Naive thymus-derived CD4-positive, alpha-beta T cell (primary cell): ENCODE measurements around the gene MTX1. TPM values are rescaled to one million over a fixed set of nuclear protein-coding genes. Genes with fewer than 3 reads are reported as not detected.
"Not testable (repeated sequence)": the region's sequence is repeated elsewhere in the genome, so short reads cannot be mapped to it uniquely, and the experiment has no call there.

Source experiments
- ATAC-seq: fragments of 150-1000 bp; cut with Tn5 transposase; 2 replicates; pipeline ENCODE4 v1.10.0; 2021; ENCODE audit warnings: mild to moderate bottlenecking, moderate library complexity
- CTCF ChIA-PET: fragments of 350-600 bp; sonication (Branson Sonifier 250); formaldehyde crosslinking; loops from one replicate; lab custom pipeline; 2021; ENCODE audit warnings: antibody characterized with exemption; lab: Charles Lee
- POLR2A ChIA-PET: fragments of 350-600 bp; sonication (Branson Sonifier 250); formaldehyde crosslinking; loops from one replicate; lab custom pipeline; 2021; ENCODE audit warnings: antibody characterized with exemption, inconsistent platforms; lab: Charles Lee
- DNase-seq, 9 donors: peaks; one replicate each; pipeline versions ENCODE4 v3.0.0 to v3.0.0-alpha.2; 2020 to 2022; ENCODE audit warnings: mixed read lengths in 1 of 9
- H3K27ac ChIP-seq: one replicate; pipeline ENCODE4 v1.7.0; 2013; ENCODE audit warnings: mild to moderate bottlenecking, low read depth, low read length, moderate library complexity
- H3K27me3 ChIP-seq, 2 donors: one replicate each; pipeline ENCODE4 v1.7.0; 2013; ENCODE audit warnings: low read length in 2 of 2, mild to moderate bottlenecking in 2 of 2, moderate library complexity in 2 of 2; ENCODE audit not compliant: control insufficient read depth in 2 of 2, insufficient read depth in 2 of 2
- H3K36me3 ChIP-seq, 3 experiments: 1 replicate in 2 of 3; 2 replicates in 1 of 3; pipeline ENCODE4 v1.7.0; 2013; ENCODE audit warnings: low read length in 3 of 3, mild to moderate bottlenecking in 3 of 3, moderate library complexity in 1 of 3; ENCODE audit not compliant: insufficient read depth in 3 of 3, control insufficient read depth in 2 of 3
- H3K4me1 ChIP-seq, 2 donors: one replicate each; pipeline ENCODE4 v1.7.0; 2013; ENCODE audit warnings: low read length in 2 of 2, mild to moderate bottlenecking in 2 of 2, moderate library complexity in 1 of 2; ENCODE audit not compliant: control insufficient read depth in 2 of 2, insufficient read depth in 2 of 2
- H3K4me3 ChIP-seq: 2 replicates; pipeline ENCODE4 v1.7.0; 2013; ENCODE audit warnings: mild to moderate bottlenecking, low read length
- H3K9me3 ChIP-seq, 3 experiments: 1 replicate in 2 of 3; 2 replicates in 1 of 3; pipeline ENCODE4 v1.7.0; 2013; ENCODE audit warnings: low read length in 3 of 3; ENCODE audit not compliant: control insufficient read depth in 2 of 3
- H3K27ac Mint-ChIP-seq, 9 donors: one replicate each; pipeline ENCODE4 v1.8.0; 2020 to 2022; ENCODE audit warnings: mixed read lengths in 9 of 9, mild to moderate bottlenecking in 8 of 9, moderate library complexity in 5 of 9, inconsistent platforms in 2 of 9
- H3K27me3 Mint-ChIP-seq, 5 donors: one replicate each; pipeline ENCODE4 v1.8.0; 2021 to 2022; ENCODE audit warnings: mixed read lengths in 5 of 5, mild to moderate bottlenecking in 1 of 5
- H3K36me3 Mint-ChIP-seq, 5 donors: one replicate each; pipeline ENCODE4 v1.8.0; 2020 to 2022; ENCODE audit warnings: mixed read lengths in 5 of 5, mild to moderate bottlenecking in 3 of 5, inconsistent platforms in 1 of 5
- H3K4me1 Mint-ChIP-seq, 7 donors: one replicate each; pipeline ENCODE4 v1.8.0; 2020 to 2022; ENCODE audit warnings: mixed read lengths in 7 of 7, mild to moderate bottlenecking in 3 of 7, inconsistent platforms in 1 of 7
- H3K4me3 Mint-ChIP-seq, 10 donors: one replicate each; pipeline ENCODE4 v1.8.0; 2020 to 2022; ENCODE audit warnings: mild to moderate bottlenecking in 10 of 10, mixed read lengths in 10 of 10, moderate library complexity in 6 of 10, inconsistent platforms in 2 of 10
- H3K9me3 Mint-ChIP-seq, 11 donors: one replicate each; pipeline ENCODE4 v1.8.0; 2020 to 2022; ENCODE audit warnings: mixed read lengths in 11 of 11, mild to moderate bottlenecking in 4 of 11, inconsistent platforms in 1 of 11, moderate library complexity in 1 of 11
- intact Hi-C, 2 donors: fragments of 100-400 bp; cut with micrococcal nuclease; formaldehyde crosslinking; loops; one replicate each; pipeline ENCODE4 v1.15.1; 2023
- polyA plus RNA-seq, 2 donors: library from polyadenylated mRNA; unstranded; fragments of 300-500 nt; fragmentation: Illumina TruSeq; gene quantifications; one replicate each; pipeline ENCODE4 v1.2.3, GENCODE V29; 2021
- total RNA-seq, 6 experiments: library from RNA in 5 of 6; stranded (reverse) in 5 of 6; gene quantifications; 1 replicate in 5 of 6; 2 replicates in 1 of 6; pipeline ENCODE4 v1.2.3 and lab custom pipeline; 2021 to 2026

The MTX1 gene
- total and polyA plus RNA-seq, 7 experiments from 2014 or later: 19.5 to 49.9 (median 28.9) TPM

DNA sequence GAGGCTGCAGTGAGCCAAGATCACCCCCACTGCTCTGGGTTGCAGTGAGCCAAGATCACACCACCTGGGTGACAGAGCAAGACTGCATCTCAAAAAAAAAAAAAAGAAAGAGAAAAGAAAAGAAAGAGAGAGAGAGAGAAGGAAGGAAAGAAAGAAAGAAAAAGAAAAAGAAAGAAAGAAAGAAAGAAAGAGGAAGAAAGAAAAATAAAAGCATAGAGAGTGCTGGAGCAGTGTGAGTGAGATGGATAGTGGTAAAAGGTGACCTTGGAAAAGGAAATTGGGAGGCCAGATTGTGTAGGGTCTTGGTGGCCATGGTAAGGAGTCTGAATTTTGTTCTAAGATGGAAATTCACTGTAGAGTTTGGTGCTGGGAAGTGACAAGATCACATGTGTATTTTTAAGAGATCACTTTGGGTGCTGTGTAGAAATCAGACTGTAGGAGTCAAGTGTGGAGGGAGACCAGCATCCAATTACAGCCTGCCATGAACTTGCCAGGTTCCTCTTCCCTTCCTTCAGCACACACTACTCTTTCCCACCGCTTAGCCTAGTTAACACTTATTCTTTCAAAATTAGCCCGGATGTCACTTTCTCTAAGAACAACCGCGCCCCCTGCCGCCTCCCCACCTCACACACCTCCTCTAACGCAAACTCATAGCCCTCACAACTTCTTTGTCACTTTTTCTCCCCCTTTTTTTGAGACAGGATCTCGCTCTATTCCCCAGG lies 17.9 kb downstream of the MTX1 start:
- intact Hi-C loops: loop anchor here (1.0 to 5.0 kb wide), 9 partner anchors 18 to 619 kb away; partner anchors contain the start of genes ADAR (in 1 of the 2), MTX1 (in 1 of the 2), PMVK (in 1 of the 2) and SLC50A1 (in 1 of the 2)
- ChIA-PET POLR2A (interaction anchor here (0.7 to 6.8 kb wide), 11 partner anchors 7 to 270 kb away, joined by 3 to 63 read pairs (median 6); partner anchors contain the start of genes KRTCAP2, MTX1, PBXIP1 and THBS3), CTCF (interaction anchor here (0.7 to 6.4 kb wide), 14 partner anchors 15 to 163 kb away, joined by 3 to 86 read pairs (median 4); partner anchors contain the start of genes CLK2, MTX1, THBS3 and TRIM46)
- H3K27ac Mint-ChIP-seq: peak overlapping the region; percentile 77 to 97 (median 88)
- peaks cover 14 to 26% (median 19%) of the 10 kb centered on the region in 7 donors for H3K4me1 Mint-ChIP-seq
- peaks cover 11 to 15% of the 10 kb centered on the region in 2 donors for H3K4me1 ChIP-seq
- no peaks in the 10 kb centered on the region for H3K27me3 ChIP-seq
- ATAC-seq (peak; percentile 60), DNase-seq (peak; percentile 64 to 87 (median 84))
- no peaks in the 10 kb centered on the region for H3K36me3 ChIP-seq
- H3K9me3 ChIP-seq: no peaks in the 10 kb centered on the region
- peak overlapping the region; percentile 75 for H3K4me3 ChIP-seq
- H3K4me3 Mint-ChIP-seq: peak overlapping the region; percentile 79 to 95 (median 88)
- no peaks in the 10 kb centered on the region for H3K9me3 Mint-ChIP-seq
- H3K27me3 Mint-ChIP-seq: peaks cover 0 to 2% (median 0%) of the 10 kb centered on the region in 5 donors
- H3K27ac ChIP-seq: peak overlapping the region; percentile 75
- peaks cover 0 to 4% (median 0%) of the 10 kb centered on the region in 5 donors for H3K36me3 Mint-ChIP-seq

DNA sequence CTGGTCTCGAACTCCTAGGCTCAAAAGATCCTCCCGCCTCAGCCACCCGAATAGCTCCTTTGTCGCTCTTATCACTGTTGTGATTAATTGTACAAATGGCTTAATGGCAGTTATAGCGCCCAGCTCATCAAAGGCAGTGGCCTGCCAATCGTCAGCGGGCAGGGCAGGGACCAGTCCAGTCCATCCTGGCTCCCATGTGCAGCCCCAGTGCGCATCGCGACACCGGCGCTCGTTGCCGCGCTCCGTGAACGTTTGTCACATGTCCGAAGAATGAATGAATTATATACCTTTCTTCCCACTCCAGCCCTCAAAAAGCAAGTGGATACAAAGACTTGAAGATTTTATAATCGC lies 18.4 kb downstream of the MTX1 start:
- Mint-ChIP-seq H3K27ac (peak overlapping the region; percentile 77 to 97 (median 88)), H3K36me3 (peaks cover 0 to 4% (median 0%) of the 10 kb centered on the region in 5 donors), H3K4me1 (peaks cover 14 to 26% (median 19%) of the 10 kb centered on the region in 7 donors), H3K9me3 (no peaks in the 10 kb centered on the region), H3K4me3 (peak overlapping the region; percentile 79 to 95 (median 88)), H3K27me3 (peaks cover 0 to 2% (median 0%) of the 10 kb centered on the region in 5 donors)
- ATAC-seq (no peak), DNase-seq (peak in 1 of 9 donors; percentile 59)
- ChIA-PET POLR2A (interaction anchor here (0.7 to 6.8 kb wide), 12 partner anchors 8 to 271 kb away, joined by 3 to 63 read pairs (median 4); partner anchors contain the start of genes CLK2, KRTCAP2, MTX1 and PBXIP1), CTCF (interaction anchor here (0.6 to 6.4 kb wide), 14 partner anchors 14 to 186 kb away, joined by 3 to 86 read pairs (median 4); partner anchors contain the start of genes CLK2, MTX1, THBS3 and TRIM46)
- Histone ChIP-seq H3K4me3 (peak overlapping the region; percentile 75), H3K27me3 (no peaks in the 10 kb centered on the region), H3K4me1 (peaks cover 11 to 15% of the 10 kb centered on the region in 2 donors), H3K36me3 (no peaks in the 10 kb centered on the region), H3K27ac (peak overlapping the region; percentile 75), H3K9me3 (no peaks in the 10 kb centered on the region)
- intact Hi-C loops: loop anchor here (1.0 to 5.0 kb wide), 16 partner anchors 17 to 620 kb away; partner anchors contain the start of genes SCAMP3 (in 2 of the 2), ADAR (in 1 of the 2), CKS1B (in 1 of the 2) and CLK2 (in 1 of the 2)

DNA sequence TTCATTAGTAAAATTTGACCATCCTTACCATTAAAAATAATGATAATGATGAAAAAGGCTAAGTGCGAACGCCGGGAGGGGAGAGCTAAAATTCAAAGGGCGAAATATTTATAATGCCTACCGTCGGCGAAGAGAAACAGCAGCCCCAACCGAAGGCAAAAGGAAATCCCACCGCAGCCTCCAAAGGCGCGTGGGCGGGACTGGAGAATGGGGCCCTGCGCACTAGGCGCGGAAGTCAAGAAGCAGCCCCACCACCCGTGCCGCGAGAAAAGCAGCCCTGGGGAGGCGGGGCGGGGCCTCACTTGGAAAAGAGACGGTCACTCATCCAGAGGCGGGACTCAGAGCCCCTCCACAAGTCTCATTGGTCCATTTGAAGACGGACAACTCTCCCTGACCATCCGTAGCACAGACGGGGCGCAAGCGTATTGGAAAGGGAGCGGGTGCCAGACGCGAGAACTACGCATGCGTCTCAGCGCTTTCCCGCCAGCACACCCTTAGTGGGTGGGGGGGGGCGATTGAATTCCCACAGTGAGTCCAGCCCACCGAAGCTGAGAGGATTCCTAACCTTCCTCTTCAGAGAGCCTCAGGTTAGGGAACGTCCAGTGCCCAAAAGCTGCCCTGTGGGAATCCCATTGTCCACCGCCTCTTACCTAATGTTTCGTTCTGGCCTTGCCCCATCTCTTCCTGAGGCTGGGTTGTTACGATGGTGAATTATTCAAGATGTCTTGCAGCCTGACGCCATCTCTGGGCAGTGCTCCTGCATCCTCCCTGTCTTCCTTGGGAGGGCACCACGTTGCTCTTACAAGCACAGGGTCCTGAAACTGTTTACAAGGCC lies 19.0 kb downstream of the MTX1 start:
- intact Hi-C loops: loop anchor here (1.0 to 5.0 kb wide), 12 partner anchors 17 to 620 kb away; partner anchors contain the start of genes SCAMP3 (in 2 of the 2), ADAR (in 1 of the 2), CKS1B (in 1 of the 2) and CLK2 (in 1 of the 2)
- Mint-ChIP-seq H3K4me1 (peaks cover 11 to 26% (median 19%) of the 10 kb centered on the region in 7 donors), H3K36me3 (peaks cover 0 to 4% (median 0%) of the 10 kb centered on the region in 5 donors), H3K27ac (peak overlapping the region; percentile 77 to 97 (median 88)), H3K27me3 (peaks cover 0 to 2% (median 0%) of the 10 kb centered on the region in 5 donors), H3K4me3 (peak overlapping the region; percentile 79 to 95 (median 88)), H3K9me3 (no peaks in the 10 kb centered on the region)
- Histone ChIP-seq H3K9me3 (no peaks in the 10 kb centered on the region), H3K27me3 (no peaks in the 10 kb centered on the region), H3K27ac (peak overlapping the region; percentile 75), H3K36me3 (no peaks in the 10 kb centered on the region), H3K4me3 (peak overlapping the region; percentile 75), H3K4me1 (peaks cover 11 to 15% of the 10 kb centered on the region in 2 donors)
- ATAC-seq (peak; percentile 97), DNase-seq (peak; percentile 89 to 99 (median 98))
- CTCF ChIA-PET: interaction anchor here (0.6 to 6.4 kb wide), 12 partner anchors 13 to 186 kb away, joined by 3 to 86 read pairs (median 4); partner anchors contain the start of genes CLK2, MTX1, THBS3 and TRIM46
- POLR2A ChIA-PET: interaction anchor here (0.6 to 6.8 kb wide), 14 partner anchors 8 to 271 kb away, joined by 3 to 63 read pairs (median 4); partner anchors contain the start of genes CLK2, KRTCAP2, MTX1 and PBXIP1

DNA sequence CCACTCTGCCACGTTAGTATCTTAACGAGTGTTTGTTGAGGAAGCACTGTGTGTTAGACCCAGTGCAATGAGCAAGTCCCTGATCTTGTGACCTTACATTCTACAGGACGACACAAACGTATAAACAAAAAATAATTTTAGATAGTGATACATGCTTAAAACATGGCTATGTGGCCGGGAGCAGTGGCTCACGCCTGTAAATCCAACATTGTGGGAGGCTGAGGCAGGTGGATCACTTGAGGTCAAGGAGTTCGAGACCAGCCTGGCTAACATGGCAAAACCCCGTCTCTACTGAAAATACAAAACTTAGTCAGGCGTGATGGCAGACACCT lies 19.6 kb downstream of the MTX1 start:
- intact Hi-C loops: loop anchor here in 1 of 2 donors (5.0 kb wide), 2 partner anchors 291 to 621 kb away; partner anchors contain the start of genes ADAR and PMVK
- peaks cover 11 to 26% (median 19%) of the 10 kb centered on the region in 7 donors for H3K4me1 Mint-ChIP-seq
- H3K36me3 ChIP-seq: no peaks in the 10 kb centered on the region
- H3K27me3 Mint-ChIP-seq: peaks cover 0 to 2% (median 0%) of the 10 kb centered on the region in 5 donors
- H3K27me3 ChIP-seq: no peaks in the 10 kb centered on the region
- ATAC-seq (no peak), DNase-seq (no peak)
- H3K9me3 Mint-ChIP-seq: no peaks in the 10 kb centered on the region
- H3K9me3 ChIP-seq: no peaks in the 10 kb centered on the region
- H3K4me3 ChIP-seq: peak overlapping the region; percentile 75
- CTCF ChIA-PET: interaction anchor here (2.5 to 6.4 kb wide), 3 partner anchors 13 to 53 kb away, joined by 8 to 86 read pairs (median 11); partner anchors contain the start of genes MTX1, THBS3 and TRIM46
- peak overlapping the region; percentile 75 for H3K27ac ChIP-seq
- H3K36me3 Mint-ChIP-seq: peaks cover 0 to 4% (median 0%) of the 10 kb centered on the region in 5 donors
- peak overlapping the region; percentile 79 to 95 (median 88) for H3K4me3 Mint-ChIP-seq
- POLR2A ChIA-PET: interaction anchor here (1.1 to 6.8 kb wide), 4 partner anchors 13 to 54 kb away, joined by 4 to 63 read pairs (median 20); partner anchors contain the start of genes KRTCAP2, MTX1, THBS3 and TRIM46
- peaks cover 11 to 15% of the 10 kb centered on the region in 2 donors for H3K4me1 ChIP-seq
- H3K27ac Mint-ChIP-seq: peak overlapping the region; percentile 77 to 97 (median 88)

DNA sequence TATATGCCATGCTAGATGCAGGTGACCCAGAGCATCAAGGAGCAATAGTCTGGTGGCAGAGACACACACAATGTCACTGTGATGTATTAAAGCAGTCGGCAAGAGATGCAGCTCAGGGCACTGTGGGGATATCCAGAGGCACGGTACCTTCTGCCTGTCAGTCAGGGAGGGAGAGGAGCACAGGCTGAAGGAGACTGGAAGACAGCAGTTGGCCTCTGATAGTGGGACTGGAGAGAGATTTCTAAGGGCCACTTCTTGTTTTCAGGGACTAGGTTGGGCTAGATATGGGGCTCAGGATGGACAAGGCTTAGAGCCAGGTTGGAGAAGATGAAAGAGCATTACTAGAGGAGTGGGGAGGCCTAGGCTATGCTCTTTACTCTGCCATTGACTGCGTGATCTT lies 22.8 kb downstream of the MTX1 start:
- H3K36me3 Mint-ChIP-seq, ATAC-seq, H3K27me3 Mint-ChIP-seq, H3K27me3 ChIP-seq, H3K9me3 Mint-ChIP-seq, H3K4me1 ChIP-seq, H3K27ac ChIP-seq, intact Hi-C loops, CTCF ChIA-PET, H3K9me3 ChIP-seq, H3K36me3 ChIP-seq, H3K4me3 ChIP-seq, DNase-seq: not testable (repeated sequence)
- POLR2A ChIA-PET: interaction anchor here (0.7 to 1.1 kb wide), 2 partner anchors 12 to 18 kb away, joined by 3 to 4 read pairs; no protein-coding TSS in a partner anchor
- Mint-ChIP-seq H3K4me1 (peaks cover 12 to 23% (median 17%) of the 10 kb centered on the region in 7 donors), H3K27ac (peak overlapping the region in 3 of 9 donors; percentile 23 to 42 (median 28)), H3K4me3 (peak overlapping the region in 1 of 10 donors; percentile 17)
